Measurements from ENCODE around the gene JUND. TPM values are rescaled to one million over a fixed set of nuclear protein-coding genes. Genes with fewer than 3 reads are reported as not detected.

The JUND gene
- total RNA-seq, 4 donors from 2014 or later: 152 to 386 (median 290) TPM

GRCh38 chr19:18292810-18293641 is 11.6 kb upstream of the JUND start:
- Histone ChIP-seq H3K27me3 (no peaks in the 10 kb centered on the region), H3K4me1 (peaks cover 0 to 15% of the 10 kb centered on the region in 2 donors), H3K4me3 (peak overlapping the region; percentile 74 to 79), H3K36me3 (no peaks in the 10 kb centered on the region), H3K27ac (peak overlapping the region; percentile 95 to 99), H3K9me3 (no peaks in the 10 kb centered on the region)
- intact Hi-C loops (cut with DNase I; ENCODE audit: low total_unique reads): no loop called here
- DNase-seq: peak; percentile 92 to 94
- TF ChIP-seq, protein P1, sequence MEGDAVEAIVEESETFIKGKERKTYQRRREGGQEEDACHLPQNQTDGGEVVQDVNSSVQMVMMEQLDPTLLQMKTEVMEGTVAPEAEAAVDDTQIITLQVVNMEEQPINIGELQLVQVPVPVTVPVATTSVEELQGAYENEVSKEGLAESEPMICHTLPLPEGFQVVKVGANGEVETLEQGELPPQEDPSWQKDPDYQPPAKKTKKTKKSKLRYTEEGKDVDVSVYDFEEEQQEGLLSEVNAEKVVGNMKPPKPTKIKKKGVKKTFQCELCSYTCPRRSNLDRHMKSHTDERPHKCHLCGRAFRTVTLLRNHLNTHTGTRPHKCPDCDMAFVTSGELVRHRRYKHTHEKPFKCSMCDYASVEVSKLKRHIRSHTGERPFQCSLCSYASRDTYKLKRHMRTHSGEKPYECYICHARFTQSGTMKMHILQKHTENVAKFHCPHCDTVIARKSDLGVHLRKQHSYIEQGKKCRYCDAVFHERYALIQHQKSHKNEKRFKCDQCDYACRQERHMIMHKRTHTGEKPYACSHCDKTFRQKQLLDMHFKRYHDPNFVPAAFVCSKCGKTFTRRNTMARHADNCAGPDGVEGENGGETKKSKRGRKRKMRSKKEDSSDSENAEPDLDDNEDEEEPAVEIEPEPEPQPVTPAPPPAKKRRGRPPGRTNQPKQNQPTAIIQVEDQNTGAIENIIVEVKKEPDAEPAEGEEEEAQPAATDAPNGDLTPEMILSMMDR (IDR thresholded peaks at IDR 0.05): peak in 1 of 4 experiments; percentile 0
- TF ChIP-seq POLR2A (IDR thresholded peaks at IDR 0.05): peak in 1 of 2 donors; percentile 7

GRCh38 chr19:18292462-18292809 is 11.0 kb upstream of the JUND start:
- Histone ChIP-seq H3K9me3 (no peaks in the 10 kb centered on the region), H3K36me3 (no peaks in the 10 kb centered on the region), H3K27me3 (no peaks in the 10 kb centered on the region), H3K4me3 (peak overlapping the region; percentile 74 to 79), H3K4me1 (peaks cover 0 to 15% of the 10 kb centered on the region in 2 donors), H3K27ac (peak overlapping the region; percentile 95 to 99)
- TF ChIP-seq POLR2A (IDR thresholded peaks at IDR 0.05): peak in 1 of 2 donors; percentile 46
- TF ChIP-seq, protein P1 (IDR thresholded peaks at IDR 0.05): no peak
- intact Hi-C loops (cut with DNase I; ENCODE audit: low total_unique reads): no loop called here
- DNase-seq: no peak

DNA sequence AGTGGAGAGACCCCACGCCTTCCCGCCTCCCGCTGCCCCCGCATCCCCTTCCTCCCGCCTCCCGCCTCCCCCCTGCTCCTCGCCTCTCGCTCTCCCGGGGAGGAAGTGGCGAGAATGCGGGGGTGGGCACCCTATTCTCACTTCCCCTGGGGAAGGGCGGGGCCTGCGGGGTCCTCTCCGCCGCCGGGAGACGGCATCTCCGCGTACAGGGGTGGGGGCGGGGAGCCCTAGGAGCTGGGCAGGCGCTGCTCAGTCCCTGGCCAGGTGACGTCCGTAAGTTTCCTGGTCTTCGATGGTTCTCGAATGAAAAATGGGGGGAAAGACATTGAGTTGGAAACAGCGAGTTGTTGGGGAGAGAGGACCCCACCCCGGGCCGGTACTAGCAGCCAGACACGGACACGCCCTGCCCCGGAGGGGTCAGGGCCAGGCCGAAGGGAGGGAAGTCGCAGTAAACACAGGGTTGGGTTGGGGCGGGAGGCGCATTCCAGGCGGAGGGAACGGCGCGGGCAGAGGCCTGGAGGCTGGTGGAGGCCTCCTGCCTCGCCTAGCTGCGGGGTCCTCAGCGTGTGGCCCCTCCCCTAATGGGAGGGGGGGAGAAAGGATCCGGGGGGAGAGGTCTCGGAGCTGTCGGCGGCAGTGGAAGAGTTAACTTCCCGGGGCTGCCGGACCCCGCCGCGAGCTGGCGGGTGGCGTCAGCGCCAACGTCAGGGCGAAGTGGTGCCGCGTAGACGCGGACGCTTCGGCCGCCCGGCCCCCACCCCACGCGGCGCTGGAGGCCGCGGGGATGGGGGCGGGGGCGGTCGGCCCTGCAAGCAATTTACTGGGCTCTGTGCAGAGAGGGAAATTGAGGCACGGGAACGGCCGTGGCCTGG is 10.4 kb upstream of the JUND start:
- Histone ChIP-seq H3K27ac (peak overlapping the region; percentile 95 to 99), H3K4me1 (peaks cover 0 to 15% of the 10 kb centered on the region in 2 donors), H3K9me3 (no peaks in the 10 kb centered on the region), H3K27me3 (no peaks in the 10 kb centered on the region), H3K36me3 (no peaks in the 10 kb centered on the region), H3K4me3 (peak overlapping the region; percentile 74 to 79)
- intact Hi-C loops (cut with DNase I; ENCODE audit: low total_unique reads): no loop called here
- DNase-seq: peak; percentile 94 to 96
- TF ChIP-seq, protein P1 (IDR thresholded peaks at IDR 0.05): peak in 1 of 4 experiments; percentile 4
- TF ChIP-seq POLR2A (IDR thresholded peaks at IDR 0.05): peak; percentile 66 to 91

- H3K27ac ChIP-seq: peak overlapping the region; percentile 95 to 99
- no peaks in the 10 kb centered on the region for H3K27me3 ChIP-seq
- peak; percentile 57 to 65 for DNase-seq
- peaks cover 0 to 15% of the 10 kb centered on the region in 2 donors for H3K4me1 ChIP-seq
- no peaks in the 10 kb centered on the region for H3K36me3 ChIP-seq
- no peaks in the 10 kb centered on the region for H3K9me3 ChIP-seq
- intact Hi-C loops (cut with DNase I; ENCODE audit: low total_unique reads): no loop called here
- H3K4me3 ChIP-seq: peak overlapping the region; percentile 74 to 79
- TF ChIP-seq, protein P1 (IDR thresholded peaks at IDR 0.05): peak in 1 of 4 experiments; percentile 10
- no peak for TF ChIP-seq POLR2A (IDR thresholded peaks at IDR 0.05)
These were observed 9.7 kb upstream of the JUND start for GRCh38 chr19:18291019-18291524.

Measured in uterus (tissue), 4 donors.